SK-N-MC (cell line): ENCODE results near the gene CREB5.
A peak's percentile ranks its signal among the peaks of the same experiment; 100 is the strongest.
"Not testable (repeated sequence)": the region's sequence is repeated elsewhere in the genome, so short reads cannot be mapped to it uniquely, and the experiment has no call there.

Experiments used
- DNase-seq: peaks from one replicate; pipeline ENCODE4 v3.0.0-alpha.2; 2011; ENCODE audit warnings: low read depth, low spot score
- H3K27ac ChIP-seq: fragments of 200-600 bp; sonication (generic); 2 replicates; pipeline ENCODE4 v1.5.1; 2016; ENCODE audit warnings: mixed run types
- H3K36me3 ChIP-seq: fragments of 200-600 bp; sonication (generic); 2 replicates; pipeline ENCODE4 v1.6.1; 2017; ENCODE audit warnings: antibody characterized with exemption, low read length, mixed read lengths; ENCODE audit not compliant: insufficient read depth
- H3K4me3 ChIP-seq: fragments of 200-600 bp; sonication (generic); 2 replicates; pipeline ENCODE4 v1.5.1; 2016
- H3K9ac ChIP-seq: fragments of 200-600 bp; sonication (generic); 2 replicates; pipeline ENCODE4 v1.8.0; 2017; ENCODE audit warnings: mixed run types, mixed read lengths; ENCODE audit not compliant: insufficient read length
- H3K9me3 ChIP-seq: fragments of 200-600 bp; sonication (generic); 2 replicates; pipeline ENCODE4 v1.6.1; 2017; ENCODE audit warnings: low read depth, mild to moderate bottlenecking, antibody characterized with exemption, low read length, moderate library complexity, mixed read lengths
- EZH2 ChIP-seq: fragments of 200-600 bp; sonication (generic); IDR thresholded peaks from one replicate; pipeline ENCODE4 v1.6.1; 2017; ENCODE audit warnings: antibody characterized with exemption
- FOXP2 ChIP-seq: optimal IDR thresholded peaks from 2 replicates; pipeline ENCODE3; 2011; ENCODE audit warnings: mild to moderate bottlenecking, moderate library complexity; ENCODE audit not compliant: insufficient read depth; ENCODE audit errors: extremely low read length, control extremely low read depth
- POLR2AphosphoS5 ChIP-seq: IDR thresholded peaks from 2 replicates; pipeline ENCODE4 v1.6.1; 2012; ENCODE audit warnings: mild to moderate bottlenecking, low read depth, low read length, borderline replicate concordance

The CREB5 gene

DNA sequence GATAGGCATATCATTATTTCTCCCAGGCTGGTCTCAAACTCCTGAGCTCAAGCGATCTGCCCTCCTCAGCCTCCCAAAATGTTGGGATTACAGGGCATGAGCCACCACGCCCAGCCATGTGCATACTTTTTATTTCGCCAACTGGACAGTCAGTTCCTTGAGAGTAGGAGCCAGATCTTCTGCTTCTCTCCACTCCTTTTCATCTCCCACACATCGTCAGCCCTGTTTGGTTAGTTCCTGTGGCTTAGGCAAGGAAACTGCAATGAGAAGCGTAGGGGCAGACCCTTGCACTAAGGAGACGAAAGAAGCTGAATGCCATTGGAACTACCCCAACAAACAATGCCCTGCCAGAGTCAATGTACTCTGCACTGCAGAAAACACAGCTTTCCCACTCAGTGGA is 367.6 kb downstream of the CREB5 start:
- Histone ChIP-seq H3K36me3 (no peaks in the 10 kb centered on the region), H3K9ac (no peak overlapping the region)
- no peak for DNase-seq

DNA sequence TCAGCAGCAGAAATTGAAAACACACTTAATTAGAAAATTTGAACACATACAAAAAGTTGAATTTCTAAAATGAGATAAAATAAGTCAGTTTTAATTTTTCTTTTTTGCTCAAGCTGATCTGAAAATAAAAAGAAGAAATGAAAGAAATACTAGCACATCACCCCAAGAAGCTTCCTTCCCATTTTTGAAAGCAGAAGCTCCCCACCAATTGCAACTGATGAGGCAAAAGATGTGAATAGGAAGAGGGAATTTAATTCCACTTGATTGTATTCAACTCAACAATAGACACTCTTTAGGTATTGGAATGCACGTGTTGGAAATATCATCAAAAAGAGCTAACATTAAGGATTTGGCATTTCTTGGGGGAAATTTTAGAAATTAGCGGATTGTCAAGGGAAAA is 370.0 kb downstream of the CREB5 start:
- TF ChIP-seq FOXP2: no peak
- TF ChIP-seq EZH2: no peak
- no peak for TF ChIP-seq POLR2AphosphoS5
- Histone ChIP-seq H3K9me3 (no peaks in the 10 kb centered on the region), H3K27ac (no peak overlapping the region), H3K36me3 (no peaks in the 10 kb centered on the region), H3K9ac (no peak overlapping the region), H3K4me3 (no peak overlapping the region)
- DNase-seq: no peak

More for the DNA sequence above, 367.6 kb downstream of the CREB5 start:
- Histone ChIP-seq H3K9me3 (no peaks in the 10 kb centered on the region), H3K27ac (no peak overlapping the region), H3K4me3 (no peak overlapping the region)
- no peak for TF ChIP-seq EZH2
- TF ChIP-seq FOXP2: no peak
- no peak for TF ChIP-seq POLR2AphosphoS5

DNA sequence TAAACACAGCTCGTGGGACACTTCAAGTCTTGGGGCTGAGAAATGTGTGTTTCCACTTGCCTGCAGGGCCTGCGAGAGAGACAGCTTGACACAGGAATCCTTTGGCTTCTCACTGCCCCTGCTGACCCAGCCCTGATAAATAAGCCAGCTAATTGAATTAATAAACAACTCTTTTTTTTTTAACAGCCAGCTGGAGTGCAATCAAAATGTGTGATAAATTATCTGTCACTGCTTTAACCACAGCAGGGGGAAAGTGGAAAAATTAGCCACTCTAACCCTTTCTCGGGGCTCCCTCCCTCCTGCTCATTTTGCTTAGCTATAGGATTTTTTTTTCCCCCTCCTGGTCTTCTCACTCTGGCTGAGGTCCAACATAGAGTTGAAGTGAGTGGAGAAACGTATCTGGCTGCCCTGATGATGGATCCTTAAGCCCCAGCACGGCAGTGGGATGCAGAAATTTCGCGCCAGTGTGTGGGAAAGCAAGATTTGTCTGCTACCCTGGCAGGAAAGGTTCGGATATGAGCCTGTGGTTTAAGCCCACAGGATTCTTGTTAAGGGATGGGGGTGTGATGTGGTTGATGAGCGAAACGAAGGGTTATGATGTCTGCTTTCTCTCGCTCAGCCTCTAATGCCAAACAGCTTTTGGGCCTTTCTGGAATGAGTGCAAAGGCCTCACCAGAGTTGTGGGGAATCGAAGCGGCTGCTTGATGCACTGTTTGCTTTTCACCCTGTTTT is 372.0 kb downstream of the CREB5 start:
- no peak for DNase-seq
- Histone ChIP-seq H3K27ac (no peak overlapping the region), H3K9ac (no peak overlapping the region), H3K4me3 (no peak overlapping the region), H3K9me3 (no peaks in the 10 kb centered on the region), H3K36me3 (no peaks in the 10 kb centered on the region)
- TF ChIP-seq POLR2AphosphoS5 (no peak), FOXP2 (peak; percentile 34), EZH2 (no peak)

DNA sequence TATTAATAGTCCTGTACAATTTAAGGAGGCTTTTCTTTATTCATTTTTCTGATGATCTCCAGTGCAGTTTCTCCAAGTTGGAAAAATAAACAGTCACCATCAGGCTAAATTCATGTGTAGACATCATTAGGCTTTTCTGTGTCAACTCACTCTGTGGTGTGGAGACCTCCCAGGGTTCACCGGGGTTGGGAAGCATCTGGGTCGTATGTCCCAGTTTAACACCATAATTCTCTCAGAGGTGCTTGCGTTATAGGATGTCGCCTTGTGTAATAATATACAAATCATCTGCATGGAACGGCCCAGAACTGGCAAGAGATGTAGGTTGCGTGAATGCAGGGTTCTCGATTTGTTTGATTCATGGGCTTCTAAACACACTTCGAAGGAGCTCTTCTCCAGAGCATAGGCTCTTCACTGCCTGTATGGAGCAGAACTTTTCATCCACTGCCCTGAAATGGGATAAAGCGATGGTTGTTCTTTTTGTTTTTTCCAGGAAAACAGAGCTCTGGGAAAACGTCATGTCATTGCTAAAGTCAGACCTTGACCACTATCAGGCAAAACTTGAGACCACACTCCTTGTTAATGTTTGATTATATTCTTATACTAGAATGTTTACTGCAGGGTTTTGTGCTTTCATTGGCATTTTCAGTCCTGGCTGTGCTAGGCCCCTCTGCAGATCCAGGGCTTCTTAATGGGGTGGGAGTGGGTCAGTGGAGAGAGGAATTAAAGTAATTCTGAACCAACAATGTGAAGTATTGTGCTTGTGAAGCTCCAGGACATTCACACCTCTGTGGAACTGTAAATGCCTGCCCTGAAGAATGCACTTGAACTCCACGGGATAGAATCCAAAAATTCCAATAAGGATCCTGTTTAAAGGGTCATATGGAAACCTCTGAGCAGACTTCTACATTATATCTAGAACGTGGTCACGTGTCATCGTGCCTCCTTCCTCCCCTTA is 373.0 kb downstream of the CREB5 start:
- Histone ChIP-seq H3K36me3 (no peaks in the 10 kb centered on the region), H3K9me3 (no peaks in the 10 kb centered on the region), H3K9ac (no peak overlapping the region), H3K4me3 (no peak overlapping the region), H3K27ac (no peak overlapping the region)
- TF ChIP-seq EZH2 (no peak), FOXP2 (no peak), POLR2AphosphoS5 (no peak)
- no peak for DNase-seq

DNA sequence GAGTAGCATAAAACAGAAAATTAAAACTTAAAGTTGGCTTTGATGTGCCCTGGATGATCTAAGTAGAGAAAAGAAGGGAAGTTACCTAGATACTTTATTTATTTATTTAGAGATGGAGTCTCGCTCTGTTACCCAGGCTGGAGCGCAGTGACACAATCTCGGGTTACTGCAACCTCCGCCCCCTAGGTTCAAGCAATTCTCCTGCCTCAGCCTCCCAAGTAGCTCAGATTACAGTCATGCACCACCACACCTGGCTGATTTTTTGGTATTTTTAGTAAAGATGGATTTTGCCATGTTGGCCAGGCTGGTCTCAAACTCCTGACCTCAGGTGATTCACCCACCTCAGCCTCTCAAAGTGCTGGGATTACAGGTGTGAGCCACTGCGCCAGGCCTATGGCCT is 373.8 kb downstream of the CREB5 start:
- not testable (repeated sequence) for H3K27ac ChIP-seq, H3K4me3 ChIP-seq, H3K9me3 ChIP-seq, H3K36me3 ChIP-seq, H3K9ac ChIP-seq, DNase-seq

DNA sequence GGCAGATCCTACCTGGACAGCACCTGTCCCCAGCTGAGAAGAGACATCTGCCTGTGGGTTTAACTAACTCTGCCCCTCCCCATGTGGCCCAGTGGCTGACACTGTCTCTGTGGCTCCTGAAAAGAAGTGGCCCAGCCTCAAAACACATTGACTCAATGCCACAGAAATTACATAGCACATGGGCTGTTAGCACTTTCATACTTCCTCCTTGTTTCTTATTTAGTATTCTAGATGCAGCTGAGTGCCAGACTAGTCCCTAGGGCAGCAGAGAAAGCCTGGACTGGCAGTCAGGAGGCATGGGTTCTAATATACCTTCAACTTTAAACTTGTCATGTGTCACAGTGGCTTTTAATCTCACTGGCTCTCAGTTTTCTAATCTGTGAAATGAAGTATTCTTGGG is 374.8 kb downstream of the CREB5 start:
- H3K27ac ChIP-seq: no peak overlapping the region
- H3K4me3 ChIP-seq: no peak overlapping the region
- no peaks in the 10 kb centered on the region for H3K36me3 ChIP-seq
- H3K9ac ChIP-seq: no peak overlapping the region
- H3K9me3 ChIP-seq: no peaks in the 10 kb centered on the region
- DNase-seq: no peak
- TF ChIP-seq FOXP2: no peak
- no peak for TF ChIP-seq POLR2AphosphoS5
- no peak for TF ChIP-seq EZH2

DNA sequence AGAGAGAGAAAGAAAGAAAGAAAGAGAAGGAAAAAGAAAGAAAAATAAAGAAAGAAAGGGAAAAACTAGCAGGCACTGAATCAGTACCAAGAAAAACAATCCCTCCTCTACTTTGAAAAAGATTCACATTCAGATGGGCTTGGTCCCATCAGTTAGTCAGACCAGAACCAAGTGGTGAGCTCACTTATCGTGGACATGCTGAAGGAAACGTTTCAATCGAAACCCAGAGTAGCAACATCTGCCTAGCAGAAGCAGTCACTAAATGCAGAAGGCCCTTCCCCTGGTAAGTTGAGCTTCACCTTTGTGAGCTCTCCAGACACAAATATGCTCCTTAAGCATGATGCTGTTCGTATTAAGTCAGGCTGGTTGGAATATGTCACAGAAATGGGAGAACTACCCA is 378.1 kb downstream of the CREB5 start:
- no peaks in the 10 kb centered on the region for H3K36me3 ChIP-seq
- no peaks in the 10 kb centered on the region for H3K9me3 ChIP-seq
- no peak overlapping the region for H3K4me3 ChIP-seq
- DNase-seq: no peak
- H3K9ac ChIP-seq: no peak overlapping the region
- H3K27ac ChIP-seq: no peak overlapping the region
- no peak for TF ChIP-seq FOXP2
- no peak for TF ChIP-seq EZH2
- no peak for TF ChIP-seq POLR2AphosphoS5

DNA sequence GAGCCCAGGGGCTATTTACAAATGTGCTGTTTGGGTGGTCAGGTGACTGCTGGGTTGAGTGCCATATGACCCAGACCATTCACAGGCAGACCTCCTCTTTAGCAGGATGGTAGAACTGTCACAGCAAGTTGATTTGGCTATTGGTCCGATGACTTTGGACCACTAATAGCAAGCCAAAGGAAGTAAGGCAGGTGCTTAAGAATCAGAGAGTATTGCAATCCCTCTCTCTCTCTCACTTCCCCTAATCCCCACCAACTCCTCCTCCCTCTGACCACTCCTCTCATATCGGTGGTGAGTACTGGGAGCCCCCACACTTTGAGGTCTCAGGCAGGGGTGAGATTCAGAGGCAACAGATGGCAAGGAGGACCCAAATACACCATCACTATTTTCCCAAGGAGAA is 380.5 kb downstream of the CREB5 start:
- Histone ChIP-seq H3K9me3 (no peaks in the 10 kb centered on the region), H3K4me3 (no peak overlapping the region), H3K9ac (no peak overlapping the region)

More for the DNA sequence above, 380.5 kb downstream of the CREB5 start:
- Histone ChIP-seq H3K36me3 (no peaks in the 10 kb centered on the region), H3K27ac (no peak overlapping the region)
- no peak for DNase-seq
- TF ChIP-seq POLR2AphosphoS5: no peak
- TF ChIP-seq EZH2: no peak
- no peak for TF ChIP-seq FOXP2
